WERI-Rb-1 (cell line): ENCODE results near the gene DBNDD2.
A peak's percentile ranks its signal among the peaks of the same experiment; 100 is the strongest.

Source experiments
- DNase-seq: peaks from one replicate; pipeline ENCODE4 v3.0.0-alpha.2; 2020
- H3K27ac ChIP-seq: fragments of 250-450 bp; sonication (Bioruptor Pico); 2 replicates; pipeline ENCODE4 v1.5.1; 2020; ENCODE audit warnings: mild to moderate bottlenecking, moderate library complexity
- H3K27me3 ChIP-seq: fragments of 250-450 bp; sonication (Bioruptor Pico); 2 replicates; pipeline ENCODE4 v1.5.1; 2021; ENCODE audit warnings: mild to moderate bottlenecking, low read depth, moderate library complexity; ENCODE audit not compliant: insufficient read depth, severe bottlenecking
- H3K36me3 ChIP-seq: fragments of 250-450 bp; sonication (Bioruptor Pico); 2 replicates; pipeline ENCODE4 v1.5.1; 2020; ENCODE audit warnings: mild to moderate bottlenecking, moderate library complexity
- H3K4me3 ChIP-seq: 2 replicates; pipeline ENCODE4 v1.5.1; 2011; ENCODE audit warnings: low read depth, mild to moderate bottlenecking, control low read depth, low read length
- H3K9me3 ChIP-seq: fragments of 250-450 bp; sonication (Bioruptor Pico); 2 replicates; pipeline ENCODE4 v1.5.1; 2021; ENCODE audit warnings: mild to moderate bottlenecking, moderate library complexity; ENCODE audit not compliant: severe bottlenecking
- TF ChIP-seq, protein P1 (sequence below): IDR thresholded peaks from 2 replicates; pipeline ENCODE4 v1.5.1; 2011; ENCODE audit warnings: low read depth, mild to moderate bottlenecking, control low read depth, inconsistent platforms, low read length

Gene DBNDD2

DNA sequence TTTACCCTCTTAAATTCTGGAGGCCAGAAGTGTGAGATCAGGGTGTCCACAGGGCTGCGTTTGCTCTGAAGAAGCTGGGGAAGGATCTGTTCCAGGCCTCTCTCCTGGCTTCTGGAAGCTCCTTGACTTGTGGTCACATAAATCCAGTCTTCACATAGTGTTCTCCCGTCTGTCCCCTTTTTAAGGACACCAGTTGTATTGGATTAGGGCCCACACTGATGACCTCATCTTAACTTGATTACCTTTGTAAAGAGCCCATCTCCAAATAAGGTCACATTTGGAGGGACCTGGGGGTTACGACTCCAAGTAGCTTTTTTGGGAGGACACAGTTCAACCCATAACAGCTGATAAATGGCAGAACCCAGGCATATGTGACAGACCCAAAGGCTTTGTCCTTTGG lies 41.4 kb downstream of the DBNDD2 start:
- Histone ChIP-seq H3K27ac (no peak overlapping the region), H3K36me3 (no peaks in the 10 kb centered on the region), H3K27me3 (no peaks in the 10 kb centered on the region), H3K9me3 (no peaks in the 10 kb centered on the region), H3K4me3 (no peak overlapping the region)
- DNase-seq: no peak
- TF ChIP-seq, protein P1, sequence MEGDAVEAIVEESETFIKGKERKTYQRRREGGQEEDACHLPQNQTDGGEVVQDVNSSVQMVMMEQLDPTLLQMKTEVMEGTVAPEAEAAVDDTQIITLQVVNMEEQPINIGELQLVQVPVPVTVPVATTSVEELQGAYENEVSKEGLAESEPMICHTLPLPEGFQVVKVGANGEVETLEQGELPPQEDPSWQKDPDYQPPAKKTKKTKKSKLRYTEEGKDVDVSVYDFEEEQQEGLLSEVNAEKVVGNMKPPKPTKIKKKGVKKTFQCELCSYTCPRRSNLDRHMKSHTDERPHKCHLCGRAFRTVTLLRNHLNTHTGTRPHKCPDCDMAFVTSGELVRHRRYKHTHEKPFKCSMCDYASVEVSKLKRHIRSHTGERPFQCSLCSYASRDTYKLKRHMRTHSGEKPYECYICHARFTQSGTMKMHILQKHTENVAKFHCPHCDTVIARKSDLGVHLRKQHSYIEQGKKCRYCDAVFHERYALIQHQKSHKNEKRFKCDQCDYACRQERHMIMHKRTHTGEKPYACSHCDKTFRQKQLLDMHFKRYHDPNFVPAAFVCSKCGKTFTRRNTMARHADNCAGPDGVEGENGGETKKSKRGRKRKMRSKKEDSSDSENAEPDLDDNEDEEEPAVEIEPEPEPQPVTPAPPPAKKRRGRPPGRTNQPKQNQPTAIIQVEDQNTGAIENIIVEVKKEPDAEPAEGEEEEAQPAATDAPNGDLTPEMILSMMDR: no peak

DNA sequence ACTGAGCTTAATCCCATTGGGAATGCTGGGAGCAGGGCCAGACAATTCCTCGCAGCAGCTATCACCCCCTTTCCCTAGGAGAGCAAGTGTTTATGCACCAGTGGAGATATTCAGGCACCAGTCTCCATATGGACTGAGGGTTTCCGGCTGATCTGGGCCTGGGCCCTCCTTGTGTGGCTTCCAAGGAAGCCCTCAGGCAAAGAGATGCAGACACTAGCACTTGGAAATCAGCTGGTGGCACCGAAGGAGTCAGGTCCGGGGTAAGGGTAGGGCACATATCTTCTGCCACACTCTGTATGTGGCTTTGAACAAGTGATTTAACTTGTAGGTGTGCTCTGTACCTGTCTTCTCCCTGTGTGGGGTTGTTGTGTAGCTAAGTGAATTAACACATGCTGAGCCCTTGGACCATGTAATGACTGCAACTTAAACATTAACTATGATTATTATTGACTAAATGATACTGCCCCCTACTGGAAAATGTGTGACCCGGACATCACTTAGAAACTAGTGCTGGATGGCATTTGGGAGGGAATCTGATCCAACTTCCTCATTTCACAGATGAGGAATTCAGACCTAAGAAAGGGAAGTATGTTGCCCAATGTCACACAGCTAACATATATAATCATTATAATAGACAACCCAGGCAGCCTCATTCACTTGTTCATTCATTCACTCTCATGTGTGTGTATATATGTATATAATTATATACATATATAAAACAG lies 42.2 kb downstream of the DBNDD2 start:
- Histone ChIP-seq H3K27me3 (no peaks in the 10 kb centered on the region), H3K4me3 (no peak overlapping the region), H3K27ac (no peak overlapping the region), H3K36me3 (no peaks in the 10 kb centered on the region), H3K9me3 (no peaks in the 10 kb centered on the region)
- TF ChIP-seq, protein P1: peak; percentile 44
- no peak for DNase-seq

DNA sequence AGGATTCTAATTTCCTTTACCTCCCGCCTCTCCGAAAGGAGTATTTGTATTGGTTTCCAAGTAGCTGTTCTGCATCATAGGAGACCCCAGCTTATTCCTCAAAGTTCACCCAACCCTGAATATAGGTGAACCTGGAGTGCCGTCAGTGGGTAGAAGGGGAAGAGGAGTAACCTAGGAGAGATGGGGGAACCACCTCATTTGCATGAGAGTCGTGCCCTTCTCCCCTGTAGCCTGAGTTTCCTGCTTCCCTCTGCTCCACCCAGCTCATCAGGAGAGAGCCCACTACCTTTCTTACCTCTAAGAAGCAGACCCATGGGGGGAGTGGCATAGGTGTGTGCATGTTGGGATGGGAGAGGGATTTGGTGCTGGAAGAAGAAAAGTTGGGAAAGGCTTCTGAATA lies 44.1 kb downstream of the DBNDD2 start:
- no peaks in the 10 kb centered on the region for H3K27me3 ChIP-seq
- DNase-seq: no peak
- H3K4me3 ChIP-seq: no peak overlapping the region
- no peaks in the 10 kb centered on the region for H3K9me3 ChIP-seq
- H3K36me3 ChIP-seq: no peaks in the 10 kb centered on the region
- TF ChIP-seq, protein P1: no peak
- H3K27ac ChIP-seq: no peak overlapping the region

DNA sequence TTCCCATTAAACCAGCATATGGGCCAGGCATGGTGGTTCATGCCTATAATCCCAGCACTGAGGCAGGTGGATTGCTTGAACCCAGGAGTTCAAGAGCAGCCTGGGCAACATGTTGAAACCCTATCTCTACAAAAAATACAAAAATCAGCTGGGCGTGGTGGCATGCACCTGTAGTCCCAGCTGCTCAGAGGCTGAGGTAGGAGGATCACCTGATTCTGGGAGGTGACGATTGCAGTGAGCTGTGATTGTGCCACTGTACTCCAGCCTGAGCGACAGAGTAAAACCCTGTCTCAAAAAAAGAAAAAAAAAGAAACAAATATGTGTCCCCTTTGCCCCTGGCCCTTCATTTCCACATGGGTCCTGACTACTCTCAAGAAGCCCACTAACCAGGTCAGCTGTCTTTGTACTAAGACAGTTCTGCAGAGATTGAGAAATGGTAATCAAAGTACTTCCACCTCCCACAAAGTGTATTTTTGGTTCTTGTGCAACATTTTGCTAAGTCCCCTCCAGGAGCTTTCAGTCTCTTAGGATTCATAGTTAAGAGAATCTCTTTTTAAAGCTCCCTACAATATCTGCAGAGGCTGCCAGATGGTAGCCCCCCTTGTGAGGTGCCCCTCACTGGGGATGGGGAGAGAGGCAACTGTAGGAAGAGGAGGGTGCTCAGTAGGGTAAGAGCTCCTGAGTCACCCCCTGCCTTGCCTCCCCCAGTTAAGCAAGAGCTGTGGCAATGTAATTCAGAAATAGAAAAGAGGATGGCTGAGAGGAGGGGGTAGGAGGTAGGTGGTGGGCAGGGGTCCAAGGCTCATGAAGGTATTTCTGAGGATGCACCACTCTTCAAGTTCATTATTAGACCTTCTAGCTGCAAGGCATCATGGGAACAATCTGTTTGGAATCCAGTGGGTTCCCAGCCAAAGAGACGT lies 44.9 kb downstream of the DBNDD2 start:
- Histone ChIP-seq H3K36me3 (no peaks in the 10 kb centered on the region), H3K27me3 (no peaks in the 10 kb centered on the region), H3K27ac (no peak overlapping the region), H3K9me3 (no peaks in the 10 kb centered on the region), H3K4me3 (no peak overlapping the region)
- DNase-seq: no peak
- TF ChIP-seq, protein P1: no peak

DNA sequence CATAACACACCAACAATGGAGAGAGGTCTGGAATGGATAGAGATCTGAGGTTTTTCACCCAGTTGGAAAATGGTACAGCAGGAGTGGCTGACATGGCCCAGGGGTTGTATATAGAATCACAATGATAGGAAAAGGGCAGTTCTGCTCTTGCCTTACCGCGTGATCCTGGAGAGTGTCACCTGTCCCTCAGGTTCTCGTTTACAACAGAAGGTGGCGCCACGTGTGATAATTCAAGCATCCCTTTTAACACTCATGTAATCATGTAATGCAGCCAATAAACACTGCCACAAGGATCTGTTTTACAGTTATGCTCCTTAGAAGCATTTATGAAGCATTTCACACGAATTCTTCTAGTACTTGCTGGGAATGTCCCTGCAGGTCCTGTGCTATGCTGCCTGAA lies 48.5 kb downstream of the DBNDD2 start:
- Histone ChIP-seq H3K27me3 (no peaks in the 10 kb centered on the region), H3K36me3 (no peaks in the 10 kb centered on the region), H3K27ac (no peak overlapping the region), H3K9me3 (no peaks in the 10 kb centered on the region), H3K4me3 (no peak overlapping the region)
- DNase-seq: peak; percentile 68
- TF ChIP-seq, protein P1: peak; percentile 70
